Measurements from ENCODE around the gene ZNF615. TPM values are rescaled to one million over a fixed set of nuclear protein-coding genes. Genes with fewer than 3 reads are reported as not detected.
"Not testable (repeated sequence)": the region's sequence is repeated elsewhere in the genome, so short reads cannot be mapped to it uniquely, and the experiment has no call there.

Gene ZNF615
- polyA plus RNA-seq (2013), result 15.1 TPM

GRCh38 chr19:52007806-52008557, at the start of gene ZNF615:
Gene ZNF615, minus strand, starts transcription at chr19:52008211. Its CDS starts 4,500 bp downstream, at chr19:52003711.
- peak; percentile 90 to 95 (median 94) for DNase-seq
- ChIA-PET POLR2A (interaction anchor here (1.3 to 1.5 kb wide), 2 partner anchors 13 to 40 kb away, joined by 3 to 5 read pairs; partner anchors contain the start of gene ZNF432), CTCF (no interaction called here)
- Histone ChIP-seq H3K4me1 (ENCODE audit: control extremely low read depth in 1 of 4, control insufficient read depth in 4 of 4, insufficient read depth in 4 of 4, low read length in 3 of 4) (peaks cover 0 to 12% (median 2%) of the 10 kb centered on the region in 4 experiments), H3K27ac (ENCODE audit: insufficient read depth in 1 of 2, low read depth in 1 of 2, low read length in 2 of 2, poor library complexity in 1 of 2, severe bottlenecking in 2 of 2) (peak within 1 kb of the TSS; percentile 92 to 94), H3K4me3 (ENCODE audit: control insufficient read depth in 1 of 7, extremely low read depth in 1 of 7, insufficient read depth in 4 of 7, low read depth in 2 of 7, low read length in 6 of 7) (peak within 1 kb of the TSS; percentile 66 to 98 (median 92)), H3K36me3 (ENCODE audit: control insufficient read depth in 4 of 4, insufficient read depth in 4 of 4, low read length in 3 of 4) (peaks cover 11 to 30% (median 12%) of the 10 kb centered on the region in 4 experiments), H3K27me3 (replicated peaks in 2 of 5; ENCODE audit: control insufficient read depth in 4 of 5, insufficient read depth in 5 of 5, low read length in 4 of 5) (no peaks in the 10 kb centered on the region), H3K9me3 (ENCODE audit: control extremely low read depth in 1 of 5, control insufficient read depth in 4 of 5, insufficient read depth in 2 of 5, low read depth in 1 of 5, low read length in 4 of 5) (peaks cover 8 to 48% (median 33%) of the 10 kb centered on the region in 5 experiments)
- WGBS (ENCODE audit: insufficient coverage), result 0% methylated on average over 35 of the region's 44 CpGs

- H3K4me3 ChIP-seq (ENCODE audit: control insufficient read depth in 1 of 7, extremely low read depth in 1 of 7, insufficient read depth in 4 of 7, low read depth in 2 of 7, low read length in 6 of 7); CTCF ChIA-PET; H3K27ac ChIP-seq (ENCODE audit: insufficient read depth in 1 of 2, low read depth in 1 of 2, low read length in 2 of 2, poor library complexity in 1 of 2, severe bottlenecking in 2 of 2); DNase-seq; H3K4me1 ChIP-seq (ENCODE audit: control extremely low read depth in 1 of 4, control insufficient read depth in 4 of 4, insufficient read depth in 4 of 4, low read length in 3 of 4); H3K27me3 ChIP-seq (replicated peaks in 2 of 5; ENCODE audit: control insufficient read depth in 4 of 5, insufficient read depth in 5 of 5, low read length in 4 of 5); H3K36me3 ChIP-seq (ENCODE audit: control insufficient read depth in 4 of 4, insufficient read depth in 4 of 4, low read length in 3 of 4); POLR2A ChIA-PET: not testable (repeated sequence)
- H3K9me3 ChIP-seq (ENCODE audit: control extremely low read depth in 1 of 5, control insufficient read depth in 4 of 5, insufficient read depth in 2 of 5, low read depth in 1 of 5, low read length in 4 of 5), result peaks cover 1 to 50% (median 35%) of the 10 kb centered on the region in 5 experiments
- 92% methylated on average over 2 of the region's 3 CpGs for WGBS (ENCODE audit: insufficient coverage)
Observed at GRCh38 chr19:52056480-52056879, 48.5 kb upstream of the ZNF615 start.

- DNase-seq; H3K27me3 ChIP-seq (replicated peaks in 2 of 5; ENCODE audit: control insufficient read depth in 4 of 5, insufficient read depth in 5 of 5, low read length in 4 of 5); H3K27ac ChIP-seq (ENCODE audit: insufficient read depth in 1 of 2, low read depth in 1 of 2, low read length in 2 of 2, poor library complexity in 1 of 2, severe bottlenecking in 2 of 2); POLR2A ChIA-PET; H3K36me3 ChIP-seq (ENCODE audit: control insufficient read depth in 4 of 4, insufficient read depth in 4 of 4, low read length in 3 of 4): not testable (repeated sequence)
- Histone ChIP-seq H3K9me3 (ENCODE audit: control extremely low read depth in 1 of 5, control insufficient read depth in 4 of 5, insufficient read depth in 2 of 5, low read depth in 1 of 5, low read length in 4 of 5) (peaks cover 1 to 29% (median 13%) of the 10 kb centered on the region in 5 experiments), H3K4me3 (ENCODE audit: control insufficient read depth in 1 of 7, extremely low read depth in 1 of 7, insufficient read depth in 4 of 7, low read depth in 2 of 7, low read length in 6 of 7) (peak overlapping the region in 1 of 7 experiments; percentile 13), H3K4me1 (ENCODE audit: control extremely low read depth in 1 of 4, control insufficient read depth in 4 of 4, insufficient read depth in 4 of 4, low read length in 3 of 4) (peaks cover 0 to 14% (median 1%) of the 10 kb centered on the region in 4 experiments)
- CTCF ChIA-PET, result interaction anchor here (1.3 kb wide), 1 partner anchor 9 kb away, joined by 4 read pairs; no protein-coding TSS in a partner anchor
- WGBS (ENCODE audit: insufficient coverage), result no CpG with 5 or more reads among the region's 1 CpG
Observed at GRCh38 chr19:52051736-52052135, 43.7 kb upstream of the ZNF615 start.

GRCh38 chr19:52048555-52049501, 40.8 kb upstream of the ZNF615 start, which contains the start of gene ZNF432:
Gene ZNF432, minus strand, starts transcription at chr19:52048838. Its CDS starts 1,970 bp downstream, at chr19:52046868.
- H3K9me3 ChIP-seq (ENCODE audit: control extremely low read depth in 1 of 5, control insufficient read depth in 4 of 5, insufficient read depth in 2 of 5, low read depth in 1 of 5, low read length in 4 of 5), result peaks cover 4 to 44% (median 14%) of the 10 kb centered on the region in 5 experiments
- peak within 1 kb of the TSS; percentile 66 to 97 (median 82) for H3K4me3 ChIP-seq (ENCODE audit: control insufficient read depth in 1 of 7, extremely low read depth in 1 of 7, insufficient read depth in 4 of 7, low read depth in 2 of 7, low read length in 6 of 7)
- H3K27ac ChIP-seq (ENCODE audit: insufficient read depth in 1 of 2, low read depth in 1 of 2, low read length in 2 of 2, poor library complexity in 1 of 2, severe bottlenecking in 2 of 2), result peak within 1 kb of the TSS; percentile 97 to 98
- 0% methylated on average over 43 of the region's 60 CpGs for WGBS (ENCODE audit: insufficient coverage)
- ChIA-PET CTCF (interaction anchor here (0.6 kb wide), 1 partner anchor 875 kb away, joined by 3 read pairs; no protein-coding TSS in a partner anchor), POLR2A (interaction anchor here (0.9 to 1.2 kb wide), 2 partner anchors 20 to 41 kb away, joined by 5 read pairs; partner anchors contain the start of gene ZNF615)
- peaks cover 12 to 32% (median 15%) of the 10 kb centered on the region in 4 experiments for H3K36me3 ChIP-seq (ENCODE audit: control insufficient read depth in 4 of 4, insufficient read depth in 4 of 4, low read length in 3 of 4)
- DNase-seq, result peak; percentile 93 to 98 (median 97)
- peaks cover 0 to 14% (median 1%) of the 10 kb centered on the region in 4 experiments for H3K4me1 ChIP-seq (ENCODE audit: control extremely low read depth in 1 of 4, control insufficient read depth in 4 of 4, insufficient read depth in 4 of 4, low read length in 3 of 4)
- H3K27me3 ChIP-seq (replicated peaks in 2 of 5; ENCODE audit: control insufficient read depth in 4 of 5, insufficient read depth in 5 of 5, low read length in 4 of 5), result no peaks in the 10 kb centered on the region

- Histone ChIP-seq H3K4me1 (ENCODE audit: control extremely low read depth in 1 of 4, control insufficient read depth in 4 of 4, insufficient read depth in 4 of 4, low read length in 3 of 4) (no peaks in the 10 kb centered on the region), H3K9me3 (ENCODE audit: control extremely low read depth in 1 of 5, control insufficient read depth in 4 of 5, insufficient read depth in 2 of 5, low read depth in 1 of 5, low read length in 4 of 5) (peaks cover 38 to 83% (median 56%) of the 10 kb centered on the region in 5 experiments), H3K27ac (ENCODE audit: insufficient read depth in 1 of 2, low read depth in 1 of 2, low read length in 2 of 2, poor library complexity in 1 of 2, severe bottlenecking in 2 of 2) (no peak overlapping the region), H3K4me3 (ENCODE audit: control insufficient read depth in 1 of 7, extremely low read depth in 1 of 7, insufficient read depth in 4 of 7, low read depth in 2 of 7, low read length in 6 of 7) (no peak overlapping the region), H3K36me3 (ENCODE audit: control insufficient read depth in 4 of 4, insufficient read depth in 4 of 4, low read length in 3 of 4) (peaks cover 59 to 92% (median 68%) of the 10 kb centered on the region in 4 experiments), H3K27me3 (replicated peaks in 2 of 5; ENCODE audit: control insufficient read depth in 4 of 5, insufficient read depth in 5 of 5, low read length in 4 of 5) (no peaks in the 10 kb centered on the region)
- DNase-seq, result no peak
- ChIA-PET CTCF (no interaction called here), POLR2A (no interaction called here)
- no CpG with 5 or more reads among the region's 4 CpGs for WGBS (ENCODE audit: insufficient coverage)
Observed at GRCh38 chr19:52039169-52039568, 31.2 kb upstream of the ZNF615 start.

- Histone ChIP-seq H3K9me3 (ENCODE audit: control extremely low read depth in 1 of 5, control insufficient read depth in 4 of 5, insufficient read depth in 2 of 5, low read depth in 1 of 5, low read length in 4 of 5) (peaks cover 37 to 85% (median 56%) of the 10 kb centered on the region in 5 experiments), H3K36me3 (ENCODE audit: control insufficient read depth in 4 of 4, insufficient read depth in 4 of 4, low read length in 3 of 4) (peaks cover 48 to 63% (median 55%) of the 10 kb centered on the region in 4 experiments), H3K4me3 (ENCODE audit: control insufficient read depth in 1 of 7, extremely low read depth in 1 of 7, insufficient read depth in 4 of 7, low read depth in 2 of 7, low read length in 6 of 7) (peak overlapping the region in 2 of 7 experiments; percentile 3 to 28), H3K4me1 (ENCODE audit: control extremely low read depth in 1 of 4, control insufficient read depth in 4 of 4, insufficient read depth in 4 of 4, low read length in 3 of 4) (peaks cover 0 to under 1% (median 0%) of the 10 kb centered on the region in 4 experiments), H3K27ac (ENCODE audit: insufficient read depth in 1 of 2, low read depth in 1 of 2, low read length in 2 of 2, poor library complexity in 1 of 2, severe bottlenecking in 2 of 2) (no peak overlapping the region), H3K27me3 (replicated peaks in 2 of 5; ENCODE audit: control insufficient read depth in 4 of 5, insufficient read depth in 5 of 5, low read length in 4 of 5) (no peaks in the 10 kb centered on the region)
- DNase-seq, result peak in 2 of 3 donors; percentile 32 to 57
- 95% methylated on average over 7 of the region's 12 CpGs for WGBS (ENCODE audit: insufficient coverage)
- CTCF ChIA-PET, result no interaction called here
- POLR2A ChIA-PET, result no interaction called here
Observed at GRCh38 chr19:52034051-52034728, 26.2 kb upstream of the ZNF615 start.

All from common myeloid progenitor, CD34-positive (primary cell).